Dendritic cell treated with granulocyte-macrophage colony-stimulating factor and Interleukin-4, amounts not matched to agents 40 ng/mL and 50 ng/mL, for 4 days (primary cell): ENCODE data around the gene KRTAP5-4.

Source experiments
- H3K27ac Mint-ChIP-seq: one replicate; pipeline ENCODE4 v1.8.0; 2022; ENCODE audit warnings: mild to moderate bottlenecking, mixed read lengths
- H3K27me3 Mint-ChIP-seq: one replicate; pipeline ENCODE4 v1.8.0; 2022; ENCODE audit warnings: mild to moderate bottlenecking, mixed read lengths
- H3K36me3 Mint-ChIP-seq: one replicate; pipeline ENCODE4 v1.8.0; 2022; ENCODE audit warnings: low read depth, mixed read lengths
- H3K4me1 Mint-ChIP-seq: one replicate; pipeline ENCODE4 v1.8.0; 2022; ENCODE audit warnings: low read depth, mixed read lengths
- H3K4me3 Mint-ChIP-seq: one replicate; pipeline ENCODE4 v1.8.0; 2022; ENCODE audit warnings: mild to moderate bottlenecking, moderate library complexity, mixed read lengths
- H3K9me3 Mint-ChIP-seq: one replicate; pipeline ENCODE4 v1.8.0; 2022; ENCODE audit warnings: mixed read lengths
- intact Hi-C: fragments of 100-400 bp; cut with micrococcal nuclease; formaldehyde crosslinking; loops from one replicate; pipeline ENCODE4 v1.15.0; 2022

KRTAP5-4 gene

GRCh38 chr11:1637628-1638027 is 15.7 kb upstream of the KRTAP5-4 start:
- intact Hi-C loops = no loop called here
- Mint-ChIP-seq H3K36me3 (no peaks in the 10 kb centered on the region), H3K4me3 (no peak overlapping the region), H3K27me3 (peaks cover 46% of the 10 kb centered on the region), H3K27ac (no peak overlapping the region), H3K9me3 (no peaks in the 10 kb centered on the region), H3K4me1 (no peaks in the 10 kb centered on the region)

- H3K4me3 Mint-ChIP-seq = no peak overlapping the region
- peaks cover 51% of the 10 kb centered on the region for H3K27me3 Mint-ChIP-seq
- intact Hi-C loops = no loop called here
- no peaks in the 10 kb centered on the region for H3K36me3 Mint-ChIP-seq
- no peak overlapping the region for H3K27ac Mint-ChIP-seq
- H3K9me3 Mint-ChIP-seq = no peaks in the 10 kb centered on the region
- no peaks in the 10 kb centered on the region for H3K4me1 Mint-ChIP-seq
Measured at GRCh38 chr11:1636291-1636950, 14.5 kb upstream of the KRTAP5-4 start.

DNA sequence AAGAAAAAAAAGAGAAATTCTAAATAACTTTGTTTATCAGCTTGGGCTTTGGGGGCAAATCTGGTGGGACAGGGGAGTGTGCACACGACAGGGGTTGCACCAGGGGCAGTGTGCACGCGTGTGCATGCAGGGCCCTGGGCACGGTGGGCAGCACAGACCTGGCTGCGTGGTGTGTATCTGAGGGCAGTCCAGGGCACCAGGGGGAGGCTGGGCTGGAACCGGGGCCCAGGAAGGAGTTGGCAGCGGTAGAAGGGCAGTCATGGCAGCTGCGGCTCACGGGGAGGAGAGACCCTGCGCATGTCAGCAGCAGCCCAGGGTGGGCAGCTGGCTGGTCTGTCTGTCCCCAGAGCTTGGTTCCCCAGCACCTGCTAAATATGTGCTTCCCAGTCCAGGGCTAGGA is 11.9 kb upstream of the KRTAP5-4 start:
- peaks cover 49% of the 10 kb centered on the region for H3K27me3 Mint-ChIP-seq
- no peaks in the 10 kb centered on the region for H3K4me1 Mint-ChIP-seq
- H3K36me3 Mint-ChIP-seq = no peaks in the 10 kb centered on the region
- intact Hi-C loops = no loop called here
- H3K4me3 Mint-ChIP-seq = no peak overlapping the region
- H3K9me3 Mint-ChIP-seq = no peaks in the 10 kb centered on the region
- H3K27ac Mint-ChIP-seq = no peak overlapping the region

DNA sequence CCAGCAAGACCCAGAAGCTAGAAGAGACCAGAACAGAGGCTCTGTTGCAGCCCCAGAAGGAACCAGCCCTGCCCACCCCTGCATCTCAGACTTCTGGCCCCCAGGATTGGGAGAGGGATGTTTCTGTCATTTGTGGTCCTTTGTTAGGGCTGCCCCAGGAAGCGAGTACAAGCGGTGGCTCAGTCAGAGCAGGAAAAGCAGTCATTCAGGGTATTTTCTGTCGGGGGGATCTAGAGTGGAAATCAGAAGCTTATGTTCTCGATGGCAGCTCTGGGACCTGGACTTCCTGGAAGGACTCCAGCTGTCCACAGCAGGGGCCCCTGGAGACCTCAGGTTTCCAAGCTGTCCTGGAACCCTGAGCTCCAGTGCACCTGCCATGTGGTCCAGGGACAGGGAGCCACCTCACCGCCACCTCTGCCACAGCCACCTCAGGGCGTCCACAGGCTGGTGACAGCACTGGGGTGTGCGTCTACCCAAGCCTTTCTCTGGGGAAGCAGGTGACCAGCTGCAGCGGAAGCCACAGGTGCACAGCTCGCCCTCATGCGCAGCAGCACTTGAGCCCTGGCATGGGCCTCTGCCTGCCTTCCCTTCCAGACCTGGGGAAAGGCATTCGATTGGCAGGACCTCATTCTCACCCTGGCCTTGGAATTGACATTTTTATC is 10.2 kb upstream of the KRTAP5-4 start:
- H3K36me3 Mint-ChIP-seq = no peaks in the 10 kb centered on the region
- H3K9me3 Mint-ChIP-seq = no peaks in the 10 kb centered on the region
- no peaks in the 10 kb centered on the region for H3K4me1 Mint-ChIP-seq
- no peak overlapping the region for H3K27ac Mint-ChIP-seq
- intact Hi-C loops = no loop called here
- peaks cover 48% of the 10 kb centered on the region for H3K27me3 Mint-ChIP-seq
- no peak overlapping the region for H3K4me3 Mint-ChIP-seq

GRCh38 chr11:1631066-1631568 is 9.2 kb upstream of the KRTAP5-4 start:
- Mint-ChIP-seq H3K27me3 (peaks cover 55% of the 10 kb centered on the region), H3K27ac (no peak overlapping the region), H3K4me3 (no peak overlapping the region), H3K36me3 (no peaks in the 10 kb centered on the region), H3K9me3 (no peaks in the 10 kb centered on the region), H3K4me1 (no peaks in the 10 kb centered on the region)
- intact Hi-C loops = no loop called here

GRCh38 chr11:1630271-1630670 is 8.3 kb upstream of the KRTAP5-4 start:
- H3K27ac Mint-ChIP-seq = no peak overlapping the region
- no peaks in the 10 kb centered on the region for H3K9me3 Mint-ChIP-seq
- no peaks in the 10 kb centered on the region for H3K4me1 Mint-ChIP-seq
- H3K36me3 Mint-ChIP-seq = no peaks in the 10 kb centered on the region
- H3K4me3 Mint-ChIP-seq = no peak overlapping the region
- intact Hi-C loops = no loop called here
- H3K27me3 Mint-ChIP-seq = peaks cover 59% of the 10 kb centered on the region

- Mint-ChIP-seq H3K27me3 (peaks cover 55% of the 10 kb centered on the region), H3K4me1 (no peaks in the 10 kb centered on the region), H3K9me3 (no peaks in the 10 kb centered on the region), H3K4me3 (no peak within 1 kb of the TSS), H3K36me3 (no peaks in the 10 kb centered on the region), H3K27ac (no peak within 1 kb of the TSS)
- intact Hi-C loops = no loop called here
Measured at GRCh38 chr11:1629326-1630185, 7.6 kb upstream of the KRTAP5-4 start, which contains the start of gene KRTAP5-5. KRTAP5-5 (plus strand) TSS chr11:1629775; CDS start chr11:1629841, 66 bp downstream.

- H3K9me3 Mint-ChIP-seq = no peaks in the 10 kb centered on the region
- no peak overlapping the region for H3K4me3 Mint-ChIP-seq
- H3K27me3 Mint-ChIP-seq = peaks cover 56% of the 10 kb centered on the region
- no peaks in the 10 kb centered on the region for H3K4me1 Mint-ChIP-seq
- intact Hi-C loops = no loop called here
- H3K36me3 Mint-ChIP-seq = no peaks in the 10 kb centered on the region
- H3K27ac Mint-ChIP-seq = no peak overlapping the region
Measured at GRCh38 chr11:1628506-1629325, 6.8 kb upstream of the KRTAP5-4 start.

GRCh38 chr11:1625541-1625940 is 3.6 kb upstream of the KRTAP5-4 start:
- H3K27ac Mint-ChIP-seq = no peak overlapping the region
- H3K9me3 Mint-ChIP-seq = no peaks in the 10 kb centered on the region
- H3K4me1 Mint-ChIP-seq = no peaks in the 10 kb centered on the region
- no peaks in the 10 kb centered on the region for H3K36me3 Mint-ChIP-seq
- no peak overlapping the region for H3K4me3 Mint-ChIP-seq
- intact Hi-C loops = no loop called here
- peaks cover 47% of the 10 kb centered on the region for H3K27me3 Mint-ChIP-seq

GRCh38 chr11:1624621-1625020 is 2.7 kb upstream of the KRTAP5-4 start:
- H3K36me3 Mint-ChIP-seq = no peaks in the 10 kb centered on the region
- H3K27ac Mint-ChIP-seq = no peak overlapping the region
- peaks cover under 1% of the 10 kb centered on the region for H3K4me1 Mint-ChIP-seq
- no peak overlapping the region for H3K4me3 Mint-ChIP-seq
- H3K9me3 Mint-ChIP-seq = no peaks in the 10 kb centered on the region
- intact Hi-C loops = no loop called here
- peaks cover 43% of the 10 kb centered on the region for H3K27me3 Mint-ChIP-seq

GRCh38 chr11:1623716-1624115 is 1.8 kb upstream of the KRTAP5-4 start:
- peaks cover 5% of the 10 kb centered on the region for H3K4me1 Mint-ChIP-seq
- no peaks in the 10 kb centered on the region for H3K36me3 Mint-ChIP-seq
- no peaks in the 10 kb centered on the region for H3K9me3 Mint-ChIP-seq
- intact Hi-C loops = no loop called here
- H3K27me3 Mint-ChIP-seq = peaks cover 40% of the 10 kb centered on the region
- H3K27ac Mint-ChIP-seq = no peak overlapping the region
- H3K4me3 Mint-ChIP-seq = no peak overlapping the region

DNA sequence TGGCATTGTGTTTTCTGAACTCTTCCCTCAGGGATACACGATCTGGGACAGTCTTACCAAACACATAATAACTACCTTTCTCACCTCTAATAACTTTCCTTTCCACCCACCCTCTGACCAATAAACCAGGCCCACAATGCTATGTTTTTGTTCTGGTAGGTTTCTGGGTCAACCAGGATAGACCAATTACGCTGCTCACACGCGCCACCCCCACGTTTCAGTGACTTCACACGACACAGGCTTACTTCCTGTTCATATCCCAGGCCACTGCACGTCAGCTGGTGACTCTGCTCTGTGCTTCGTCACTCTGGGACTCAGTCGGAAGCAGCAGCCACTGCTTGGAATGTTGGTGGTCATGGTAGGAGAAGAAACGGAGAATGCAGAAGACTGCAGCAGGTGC is 2.5 kb downstream of the KRTAP5-4 start:
- Mint-ChIP-seq H3K27ac (no peak overlapping the region), H3K9me3 (no peaks in the 10 kb centered on the region), H3K27me3 (peaks cover 46% of the 10 kb centered on the region), H3K36me3 (no peaks in the 10 kb centered on the region), H3K4me3 (no peak overlapping the region), H3K4me1 (peaks cover 5% of the 10 kb centered on the region)
- intact Hi-C loops = no loop called here

- intact Hi-C loops = no loop called here
- H3K4me3 Mint-ChIP-seq = no peak overlapping the region
- no peak overlapping the region for H3K27ac Mint-ChIP-seq
- peaks cover 40% of the 10 kb centered on the region for H3K27me3 Mint-ChIP-seq
- H3K36me3 Mint-ChIP-seq = no peaks in the 10 kb centered on the region
- H3K9me3 Mint-ChIP-seq = no peaks in the 10 kb centered on the region
- H3K4me1 Mint-ChIP-seq = peaks cover 5% of the 10 kb centered on the region
Measured at GRCh38 chr11:1618231-1618630, 3.7 kb downstream of the KRTAP5-4 start.
